ENCODE data around the gene LRRC45. TPM values are rescaled to one million over a fixed set of nuclear protein-coding genes. Genes with fewer than 3 reads are reported as not detected.

The LRRC45 gene
- total RNA-seq, 1 experiment from 2014 or later: 41.5 TPM

GRCh38 chr17:81991684-81992305 is 31.3 kb upstream of the LRRC45 start:
- BruUV-seq (replicated peaks): no TSS peak
- peak in 1 of 2 experiments; percentile 95 for DNase-seq
- CTCF ChIA-PET: interaction anchor here (0.7 to 1.0 kb wide), 4 partner anchors 12 to 32 kb away, joined by 3 to 10 read pairs (median 4); partner anchors contain the start of genes CENPX and LRRC45
- Histone ChIP-seq H3K27me3 (ENCODE audit: insufficient read depth, low read depth) (no peaks in the 10 kb centered on the region), H3K4me2 (no peak overlapping the region), H3K4me3 (no peak overlapping the region), H3K36me3 (ENCODE audit: low read depth) (no peaks in the 10 kb centered on the region), H3K4me1 (replicated peaks; ENCODE audit: insufficient read depth) (no peaks in the 10 kb centered on the region), H4K20me1 (ENCODE audit: insufficient read depth) (no peaks in the 10 kb centered on the region), H3K79me2 (ENCODE audit: low read depth) (no peaks in the 10 kb centered on the region), H2AFZ (no peak overlapping the region), H3K9me2 (ENCODE audit: insufficient read depth) (no peaks in the 10 kb centered on the region), H3K27ac (no peak overlapping the region), H3K9me3 (ENCODE audit: insufficient read depth, low read depth) (no peaks in the 10 kb centered on the region), H3F3A (ENCODE audit: insufficient read depth, low read depth) (no peaks in the 10 kb centered on the region)
- no peak for TF ChIP-seq EZH2 (IDR thresholded peaks at IDR 0.05; ENCODE audit: low read depth)
- TF ChIP-seq, protein P1, sequence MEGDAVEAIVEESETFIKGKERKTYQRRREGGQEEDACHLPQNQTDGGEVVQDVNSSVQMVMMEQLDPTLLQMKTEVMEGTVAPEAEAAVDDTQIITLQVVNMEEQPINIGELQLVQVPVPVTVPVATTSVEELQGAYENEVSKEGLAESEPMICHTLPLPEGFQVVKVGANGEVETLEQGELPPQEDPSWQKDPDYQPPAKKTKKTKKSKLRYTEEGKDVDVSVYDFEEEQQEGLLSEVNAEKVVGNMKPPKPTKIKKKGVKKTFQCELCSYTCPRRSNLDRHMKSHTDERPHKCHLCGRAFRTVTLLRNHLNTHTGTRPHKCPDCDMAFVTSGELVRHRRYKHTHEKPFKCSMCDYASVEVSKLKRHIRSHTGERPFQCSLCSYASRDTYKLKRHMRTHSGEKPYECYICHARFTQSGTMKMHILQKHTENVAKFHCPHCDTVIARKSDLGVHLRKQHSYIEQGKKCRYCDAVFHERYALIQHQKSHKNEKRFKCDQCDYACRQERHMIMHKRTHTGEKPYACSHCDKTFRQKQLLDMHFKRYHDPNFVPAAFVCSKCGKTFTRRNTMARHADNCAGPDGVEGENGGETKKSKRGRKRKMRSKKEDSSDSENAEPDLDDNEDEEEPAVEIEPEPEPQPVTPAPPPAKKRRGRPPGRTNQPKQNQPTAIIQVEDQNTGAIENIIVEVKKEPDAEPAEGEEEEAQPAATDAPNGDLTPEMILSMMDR (conservative IDR thresholded peaks at IDR 0.05): no peak
- intact Hi-C loops (cut with micrococcal nuclease; ENCODE audit: unreplicated experiment): no loop called here
- POLR2A ChIA-PET (ENCODE audit: unreplicated experiment): interaction anchor here (0.6 to 0.7 kb wide), 8 partner anchors 11 to 661 kb away, joined by 3 to 5 read pairs (median 3); no protein-coding TSS in a partner anchor

DNA sequence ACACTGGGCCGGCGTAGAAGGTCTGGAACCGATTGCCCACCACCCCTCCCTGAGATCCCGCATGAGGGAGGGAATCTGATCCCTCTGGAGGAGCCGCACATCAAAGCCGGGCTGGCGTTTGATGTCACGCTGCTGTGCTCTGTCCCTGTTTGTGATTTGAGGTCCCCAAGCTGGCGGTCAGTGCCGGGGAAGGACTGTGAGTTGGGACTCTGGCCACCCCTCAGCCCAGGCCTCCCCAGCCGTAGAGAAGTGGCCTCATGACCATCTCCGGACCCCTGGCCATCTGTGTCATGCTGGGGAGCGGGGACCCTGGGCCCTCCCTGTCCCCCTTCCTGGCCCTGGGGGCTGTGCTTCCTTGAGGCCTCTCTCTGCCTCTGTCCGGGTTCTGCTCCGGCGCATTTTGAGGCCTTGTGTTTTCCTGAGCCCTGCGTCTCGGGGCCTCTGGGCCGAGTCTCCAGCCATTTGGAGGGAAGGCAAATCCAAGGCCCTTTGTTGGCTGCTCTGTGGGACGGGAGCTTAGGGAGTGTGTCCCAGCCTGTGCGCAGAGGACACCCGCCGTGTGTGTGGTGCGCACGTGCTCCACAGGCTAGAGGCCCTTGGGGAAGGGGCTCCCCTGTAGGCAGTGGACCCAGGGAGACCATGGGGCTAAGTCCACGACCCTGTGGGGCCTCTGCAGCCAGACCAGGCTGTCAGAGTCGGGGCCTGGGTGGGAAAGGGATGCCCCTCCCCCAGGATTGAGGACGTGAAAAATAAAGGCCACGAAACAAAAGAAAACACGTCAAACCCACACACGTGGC is 30.6 kb upstream of the LRRC45 start:
- ChIA-PET POLR2A (ENCODE audit: unreplicated experiment) (interaction anchor here (0.6 to 0.7 kb wide), 3 partner anchors 12 to 106 kb away, joined by 3 to 5 read pairs (median 4); no protein-coding TSS in a partner anchor), CTCF (interaction anchor here (0.7 to 1.0 kb wide), 3 partner anchors 28 to 33 kb away, joined by 3 to 10 read pairs (median 4); partner anchors contain the start of genes CENPX and LRRC45)
- no peaks in the 10 kb centered on the region for H3K27me3 ChIP-seq (ENCODE audit: insufficient read depth, low read depth)
- BruUV-seq (replicated peaks): no TSS peak
- no peaks in the 10 kb centered on the region for H3K9me3 ChIP-seq (ENCODE audit: insufficient read depth, low read depth)
- DNase-seq: no peak
- H2AFZ ChIP-seq: no peak overlapping the region
- no peaks in the 10 kb centered on the region for H3K79me2 ChIP-seq (ENCODE audit: low read depth)
- H4K20me1 ChIP-seq (ENCODE audit: insufficient read depth): no peaks in the 10 kb centered on the region
- H3K4me2 ChIP-seq: no peak overlapping the region
- no peak overlapping the region for H3K4me3 ChIP-seq
- H3K27ac ChIP-seq: no peak overlapping the region
- no peak for TF ChIP-seq EZH2 (IDR thresholded peaks at IDR 0.05; ENCODE audit: low read depth)
- TF ChIP-seq, protein P1 (conservative IDR thresholded peaks at IDR 0.05): no peak
- intact Hi-C loops (cut with micrococcal nuclease; ENCODE audit: unreplicated experiment): no loop called here
- H3K9me2 ChIP-seq (ENCODE audit: insufficient read depth): no peaks in the 10 kb centered on the region
- H3K36me3 ChIP-seq (ENCODE audit: low read depth): no peaks in the 10 kb centered on the region
- no peaks in the 10 kb centered on the region for H3K4me1 ChIP-seq (replicated peaks; ENCODE audit: insufficient read depth)
- no peaks in the 10 kb centered on the region for H3F3A ChIP-seq (ENCODE audit: insufficient read depth, low read depth)

DNA sequence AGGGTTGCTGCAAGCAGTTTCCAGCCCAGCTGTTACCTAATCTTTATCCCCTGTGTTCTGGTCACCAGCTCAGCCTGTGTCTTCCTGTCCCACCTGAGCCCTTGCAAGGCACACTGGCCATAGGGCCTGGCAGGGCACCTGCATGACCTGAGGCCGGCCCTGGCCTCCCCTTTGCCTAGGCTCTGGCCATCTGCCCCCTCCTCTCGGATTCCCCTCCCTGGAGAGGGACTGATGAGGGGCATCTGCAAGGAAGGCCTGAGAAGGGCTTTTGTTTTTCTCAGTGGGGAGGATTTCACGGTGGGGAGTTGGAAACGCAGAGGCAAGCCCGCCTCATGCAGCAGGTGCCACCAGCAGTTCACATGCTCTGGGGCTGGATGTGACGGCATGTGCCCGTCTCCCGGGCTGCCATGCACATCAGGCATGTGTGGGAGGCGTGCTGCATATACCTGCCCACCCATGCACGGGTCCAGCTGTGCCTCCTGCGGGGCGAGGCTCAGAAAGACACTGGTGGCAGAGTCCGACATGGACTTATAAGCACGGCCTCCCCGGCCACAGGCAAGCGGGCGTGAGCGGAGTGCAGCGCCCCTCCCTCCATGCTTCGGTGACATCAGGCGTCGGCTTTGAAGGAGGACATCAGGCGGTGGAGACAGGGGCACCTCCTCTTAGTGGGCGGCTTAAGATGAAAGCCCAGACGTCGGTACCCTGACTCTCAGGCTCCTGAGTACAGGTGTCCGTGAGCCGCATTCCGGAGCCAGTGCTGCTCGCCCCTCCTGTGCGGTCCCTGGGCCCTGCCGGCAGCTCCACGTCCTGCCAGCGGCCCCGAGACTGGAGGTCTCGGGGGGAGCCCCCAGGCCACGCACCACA is 29.1 kb upstream of the LRRC45 start:
- CTCF ChIA-PET: no interaction called here

More for the DNA sequence above, 29.1 kb upstream of the LRRC45 start:
- Histone ChIP-seq H3K27me3 (ENCODE audit: insufficient read depth, low read depth) (no peaks in the 10 kb centered on the region), H3K9me3 (ENCODE audit: insufficient read depth, low read depth) (no peaks in the 10 kb centered on the region), H2AFZ (no peak overlapping the region), H3K79me2 (ENCODE audit: low read depth) (no peaks in the 10 kb centered on the region), H3K4me2 (no peak overlapping the region), H3K4me3 (no peak overlapping the region), H3K4me1 (replicated peaks; ENCODE audit: insufficient read depth) (no peaks in the 10 kb centered on the region), H3F3A (ENCODE audit: insufficient read depth, low read depth) (no peaks in the 10 kb centered on the region), H3K9me2 (ENCODE audit: insufficient read depth) (no peaks in the 10 kb centered on the region), H3K27ac (no peak overlapping the region), H3K36me3 (ENCODE audit: low read depth) (no peaks in the 10 kb centered on the region), H4K20me1 (ENCODE audit: insufficient read depth) (no peaks in the 10 kb centered on the region)
- no peak for DNase-seq
- TF ChIP-seq, protein P1 (conservative IDR thresholded peaks at IDR 0.05): no peak
- no peak for TF ChIP-seq EZH2 (IDR thresholded peaks at IDR 0.05; ENCODE audit: low read depth)
- intact Hi-C loops (cut with micrococcal nuclease; ENCODE audit: unreplicated experiment): no loop called here
- POLR2A ChIA-PET (ENCODE audit: unreplicated experiment): no interaction called here
- no TSS peak for BruUV-seq (replicated peaks)
